Coronary artery (tissue), 2 donors: ENCODE results near the gene VWA8.
"Not testable (repeated sequence)": the region's sequence is repeated elsewhere in the genome, so short reads cannot be mapped to it uniquely, and the experiment has no call there.

Source experiments
- DNase-seq: peaks from one replicate; pipeline ENCODE4 v3.0.0-alpha.2; 2017; ENCODE audit warnings: low spot score
- H3K27ac ChIP-seq, 2 donors: fragments of 200-600 bp; sonication (generic); one replicate each; pipeline ENCODE4 v1.5.1; 2016 to 2019
- H3K4me3 ChIP-seq: fragments of 200-600 bp; sonication (generic); 2 replicates; pipeline ENCODE4 v1.5.1; 2016; ENCODE audit warnings: mild to moderate bottlenecking, moderate library complexity
- CTCF ChIP-seq: fragments of 200-600 bp; sonication (generic); IDR thresholded peaks from one replicate; pipeline ENCODE4 v1.5.1; 2019; ENCODE audit warnings: antibody characterized with exemption

The VWA8 gene

GRCh38 chr13:41897126-41897525 lies 63.8 kb downstream of the VWA8 start:
- H3K27ac ChIP-seq = no peak overlapping the region
- TF ChIP-seq CTCF = no peak
- H3K4me3 ChIP-seq = no peak overlapping the region
- no peak for DNase-seq

GRCh38 chr13:41895478-41895877 lies 65.4 kb downstream of the VWA8 start:
- Histone ChIP-seq H3K27ac (no peak overlapping the region), H3K4me3 (no peak overlapping the region)
- no peak for TF ChIP-seq CTCF
- DNase-seq = no peak

- H3K27ac ChIP-seq = no peak overlapping the region
- H3K4me3 ChIP-seq = no peak overlapping the region
- no peak for TF ChIP-seq CTCF
- DNase-seq = no peak
Measured at GRCh38 chr13:41891119-41891518, 69.8 kb downstream of the VWA8 start.

GRCh38 chr13:41883147-41883546 lies 77.8 kb downstream of the VWA8 start:
- no peak overlapping the region for H3K4me3 ChIP-seq
- no peak overlapping the region for H3K27ac ChIP-seq
- DNase-seq = no peak
- no peak for TF ChIP-seq CTCF

- DNase-seq, H3K4me3 ChIP-seq, H3K27ac ChIP-seq: not testable (repeated sequence)
Measured at GRCh38 chr13:41881890-41882289, 79.0 kb downstream of the VWA8 start.

GRCh38 chr13:41880966-41881365 lies 79.9 kb downstream of the VWA8 start:
- no peak overlapping the region for H3K27ac ChIP-seq
- no peak for TF ChIP-seq CTCF
- no peak overlapping the region for H3K4me3 ChIP-seq
- DNase-seq = no peak

- no peak overlapping the region for H3K27ac ChIP-seq
- DNase-seq = no peak
- no peak overlapping the region for H3K4me3 ChIP-seq
- TF ChIP-seq CTCF = no peak
Measured at GRCh38 chr13:41864658-41865057, 96.3 kb downstream of the VWA8 start.

GRCh38 chr13:41862659-41863058 lies 98.2 kb downstream of the VWA8 start:
- not testable (repeated sequence) for DNase-seq, H3K27ac ChIP-seq, H3K4me3 ChIP-seq
